C1 segment of cervical spinal cord (tissue), 14 donors: ENCODE measurements around the gene PPFIA1.
"Not testable (repeated sequence)": the region's sequence is repeated elsewhere in the genome, so short reads cannot be mapped to it uniquely, and the experiment has no call there.

Experiments
- DNase-seq, 14 donors: peaks; one replicate each; lab custom pipeline; 2025; lab: John Stamatoyannopoulos, UW

PPFIA1 gene

GRCh38 chr11:70251659-70252321 is 18.7 kb upstream of the PPFIA1 start:
- peak in 10 of 14 donors; percentile 4 to 83 (median 32) for DNase-seq

GRCh38 chr11:70252844-70253243 is 17.6 kb upstream of the PPFIA1 start:
- no peak for DNase-seq

GRCh38 chr11:70255477-70256116 is 14.9 kb upstream of the PPFIA1 start:
- DNase-seq = no peak

DNA sequence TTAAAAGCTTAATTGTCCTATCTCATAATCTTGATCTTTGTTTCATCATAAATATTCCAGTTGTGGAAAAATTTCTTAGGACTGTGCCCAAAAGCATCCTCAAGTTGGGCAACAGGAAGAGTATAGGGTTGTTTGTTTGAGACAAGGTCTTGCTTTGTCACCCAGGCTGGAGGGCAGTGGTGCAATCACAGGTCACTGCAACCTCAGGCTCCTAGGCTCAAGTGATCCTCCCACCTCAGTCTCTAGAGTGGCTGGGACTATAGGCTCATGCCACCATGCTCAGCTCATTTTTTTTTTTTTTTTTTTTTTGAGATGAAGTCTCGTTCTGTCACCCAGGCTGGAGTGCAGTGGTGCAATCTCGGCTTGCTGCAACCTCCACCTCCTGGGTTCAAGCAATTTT is 11.4 kb upstream of the PPFIA1 start:
- not testable (repeated sequence) for DNase-seq

- no peak for DNase-seq
These were observed 7.5 kb upstream of the PPFIA1 start for GRCh38 chr11:70262951-70263350.

DNA sequence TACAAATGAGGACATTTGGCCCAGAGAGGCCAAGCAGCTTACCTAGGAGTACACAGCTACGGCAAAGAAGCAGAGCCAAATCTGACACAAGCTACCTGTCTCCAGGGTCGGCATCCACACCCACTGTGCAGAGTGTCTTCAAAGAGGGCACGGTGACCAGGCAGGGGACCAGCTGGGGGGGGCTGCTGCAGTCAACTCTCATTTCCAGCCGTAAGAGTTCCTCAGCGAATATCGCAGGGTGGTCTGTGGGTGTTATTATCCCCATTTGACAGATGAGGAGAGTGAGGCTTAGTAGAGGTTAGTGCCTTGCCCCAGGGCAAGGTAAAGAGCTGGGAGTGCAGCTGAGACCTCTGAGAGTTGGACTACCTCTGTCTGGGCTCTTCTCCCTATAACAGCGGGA is 7.1 kb upstream of the PPFIA1 start:
- DNase-seq = no peak

- DNase-seq = no peak
These were observed 5.1 kb upstream of the PPFIA1 start for GRCh38 chr11:70265341-70265740.

DNA sequence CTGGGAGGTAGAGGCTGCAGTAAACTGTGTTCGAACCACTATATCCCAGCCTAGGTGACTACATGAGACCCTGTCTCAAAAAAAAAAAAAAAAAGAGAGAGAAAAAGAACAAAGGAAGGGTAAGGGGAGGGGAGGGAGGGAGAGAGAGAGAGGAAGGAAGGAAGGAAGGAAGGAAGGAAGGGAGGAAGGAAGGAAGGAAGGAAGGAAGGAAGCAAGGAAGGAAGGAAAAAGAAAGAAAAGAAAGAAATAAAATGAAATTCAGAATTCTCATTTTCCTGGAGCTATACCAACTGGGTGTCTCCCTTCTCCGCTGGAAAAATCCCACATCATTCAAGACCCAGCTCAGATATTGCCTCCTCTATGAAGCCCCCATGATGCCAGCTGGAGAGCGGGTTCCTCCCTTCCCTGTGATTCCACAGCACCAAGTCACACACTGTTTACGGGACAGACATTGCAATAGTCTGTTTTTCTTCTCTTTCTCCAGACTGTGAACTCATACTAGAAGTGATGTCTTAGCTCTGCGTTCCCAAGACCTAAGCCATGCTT is 3.0 kb upstream of the PPFIA1 start:
- no peak for DNase-seq

GRCh38 chr11:70268526-70268925 is 2.0 kb upstream of the PPFIA1 start:
- DNase-seq = no peak

GRCh38 chr11:70270877-70271648 is 573 bp downstream of the PPFIA1 start:
- peak in 3 of 14 donors; percentile 31 to 59 (median 47) for DNase-seq

DNA sequence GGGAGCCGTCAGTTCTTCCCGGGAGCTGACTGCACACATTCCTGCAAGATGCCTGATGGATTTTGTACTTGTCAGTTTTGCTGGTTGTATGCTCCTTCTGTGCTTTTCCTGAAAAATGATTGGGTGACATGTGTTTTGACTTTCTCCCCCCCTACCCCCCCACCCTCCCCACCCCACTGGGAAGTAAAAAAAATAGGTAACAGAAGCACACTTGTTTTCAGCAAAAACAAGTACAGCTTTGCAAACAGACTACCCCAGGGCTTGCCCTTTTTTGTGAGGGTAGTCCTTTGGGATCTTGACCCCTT is 1.1 kb downstream of the PPFIA1 start:
- DNase-seq = no peak

- no peak for DNase-seq
These were observed 1.5 kb downstream of the PPFIA1 start for GRCh38 chr11:70272009-70272408.

- DNase-seq = peak in 4 of 14 donors; percentile 6 to 53 (median 12)
These were observed 8.5 kb downstream of the PPFIA1 start for GRCh38 chr11:70278994-70279393.

GRCh38 chr11:70281156-70281609 is 10.7 kb downstream of the PPFIA1 start:
- DNase-seq = peak in 5 of 14 donors; percentile 5 to 65 (median 38)

DNA sequence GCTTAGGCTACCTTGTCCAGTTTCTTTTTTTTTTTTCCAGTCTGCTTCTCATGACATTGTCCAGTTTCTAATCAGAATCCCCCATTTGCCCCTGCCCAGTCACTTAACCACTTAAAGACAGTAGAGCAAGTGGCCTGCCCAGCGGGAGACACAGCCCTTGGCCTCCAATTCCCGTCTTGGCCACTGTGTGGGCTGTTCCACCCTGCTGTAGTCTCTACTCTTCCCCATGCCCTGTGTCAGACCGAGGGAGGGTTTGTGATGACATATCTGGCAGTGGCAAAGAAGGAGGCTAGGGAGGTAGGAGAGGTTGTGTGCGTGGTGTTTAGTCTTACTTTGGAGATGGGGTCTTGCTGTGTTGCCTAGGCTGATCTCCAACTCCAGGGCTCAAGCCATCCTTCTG is 11.5 kb downstream of the PPFIA1 start:
- no peak for DNase-seq

GRCh38 chr11:70288721-70289120 is 18.2 kb downstream of the PPFIA1 start:
- no peak for DNase-seq

DNA sequence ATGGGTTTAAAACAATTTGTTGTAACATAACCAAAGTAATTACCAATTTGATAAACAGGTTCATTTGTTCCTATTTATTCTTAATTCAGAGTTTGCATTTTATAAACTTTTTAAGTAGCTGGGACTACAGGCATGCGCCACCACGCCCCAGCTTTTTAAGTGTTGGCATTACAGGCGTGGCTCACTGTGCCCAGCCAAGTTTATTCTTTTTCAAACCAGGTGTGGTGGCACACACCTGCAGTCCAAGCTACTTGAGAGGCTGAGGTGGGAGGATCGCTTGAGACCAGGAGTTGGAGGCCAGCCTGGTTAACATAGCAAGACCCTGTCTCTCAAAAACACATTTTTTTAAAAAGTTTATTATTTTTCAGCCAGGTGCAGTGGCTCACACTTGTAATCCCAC is 19.1 kb downstream of the PPFIA1 start:
- DNase-seq = no peak

GRCh38 chr11:70290361-70291065 is 20.0 kb downstream of the PPFIA1 start:
- peak in 1 of 14 donors; percentile 20 for DNase-seq

DNA sequence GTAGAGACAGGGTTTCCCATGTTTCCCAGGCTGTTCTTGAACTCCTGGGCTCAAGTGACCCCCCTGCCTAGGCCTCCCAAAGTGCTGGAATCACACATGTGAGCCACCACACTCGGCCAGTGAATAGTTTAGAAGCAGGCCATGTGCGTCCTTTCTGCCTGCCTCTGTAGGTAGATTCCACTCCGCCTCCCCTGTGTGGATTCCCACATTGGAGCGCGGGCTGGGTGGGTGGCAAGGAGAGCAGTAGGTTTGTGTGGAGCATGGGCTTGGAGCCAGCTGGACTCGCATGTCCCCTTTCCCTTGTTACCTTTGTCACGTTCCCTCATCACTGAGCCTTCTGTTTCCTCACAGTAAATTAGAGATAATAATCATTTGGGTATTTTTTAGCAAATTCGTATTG is 21.7 kb downstream of the PPFIA1 start:
- no peak for DNase-seq

- peak in 2 of 14 donors; percentile 14 to 41 for DNase-seq
These were observed 22.4 kb downstream of the PPFIA1 start for GRCh38 chr11:70292863-70293262.

GRCh38 chr11:70295166-70295565 is 24.7 kb downstream of the PPFIA1 start:
- not testable (repeated sequence) for DNase-seq

GRCh38 chr11:70296681-70297080 is 26.2 kb downstream of the PPFIA1 start:
- DNase-seq = no peak
